ENCODE results near the gene PDE1A.

GRCh38 chr2:182359027-182359989, 67.5 kb downstream of the PDE1A start:
- no peak for TF ChIP-seq CTCF (conservative IDR thresholded peaks at IDR 0.05; ENCODE audit: low read depth, low read length)
- no peak for TF ChIP-seq EZH2 (IDR thresholded peaks at IDR 0.05; ENCODE audit: low read length, unreplicated experiment)
- no peak for TF ChIP-seq EZH2phosphoT487 (IDR thresholded peaks at IDR 0.05; ENCODE audit: borderline replicate concordance, low read length)

All from PC-3 (cell line).